Ammon's horn (tissue), 1 donor: ENCODE results near the gene EPGN.

ENCODE experiments used
- DNase-seq: peaks from one replicate; pipeline ENCODE4 v3.0.0-alpha.2; 2016; ENCODE audit warnings: low spot score

The EPGN gene, protein sequence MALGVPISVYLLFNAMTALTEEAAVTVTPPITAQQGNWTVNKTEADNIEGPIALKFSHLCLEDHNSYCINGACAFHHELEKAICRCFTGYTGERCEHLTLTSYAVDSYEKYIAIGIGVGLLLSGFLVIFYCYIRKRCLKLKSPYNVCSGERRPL

DNA sequence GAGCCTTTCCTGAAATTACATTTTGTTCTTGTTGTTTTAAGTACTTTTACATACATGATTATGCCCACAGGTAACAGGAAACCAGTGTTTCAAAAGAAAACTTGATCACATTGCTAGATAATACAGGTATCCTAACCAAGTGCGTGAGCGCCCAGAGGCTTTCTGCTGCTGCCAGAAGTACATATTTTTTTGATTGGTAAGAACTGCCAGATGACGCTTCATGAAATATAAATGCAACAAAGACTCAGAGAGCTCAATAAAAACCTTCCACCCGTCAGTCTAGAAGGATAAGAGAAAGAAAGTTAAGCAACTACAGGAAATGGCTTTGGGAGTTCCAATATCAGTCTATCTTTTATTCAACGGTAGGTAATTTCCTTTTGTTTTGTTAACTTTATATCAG, at the start of gene EPGN:
Gene EPGN (plus strand): TSS at position 256 of the 400 bp plus-strand sequence. CDS start 64 bp downstream, at position 320.
- no peak for DNase-seq

DNA sequence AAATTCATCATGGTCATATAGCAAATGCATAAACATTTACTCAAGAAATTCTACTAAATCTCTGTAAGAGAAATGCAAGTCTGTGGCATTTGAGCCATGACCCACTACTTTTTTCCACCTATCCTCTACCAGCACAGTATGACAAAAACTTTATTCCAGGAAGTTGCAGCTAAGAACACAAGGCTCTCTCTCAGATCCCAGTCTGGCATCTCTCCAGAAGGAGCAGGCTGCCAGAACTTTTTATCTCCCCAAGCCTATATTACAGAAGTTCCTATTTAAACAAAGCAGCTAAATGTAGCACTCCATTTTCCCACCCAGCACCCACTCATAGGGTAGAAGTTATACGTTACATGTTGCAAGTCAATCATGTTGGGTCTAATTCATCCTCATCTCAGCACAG, 49.3 kb upstream of the EPGN start:
- DNase-seq, result no peak

DNA sequence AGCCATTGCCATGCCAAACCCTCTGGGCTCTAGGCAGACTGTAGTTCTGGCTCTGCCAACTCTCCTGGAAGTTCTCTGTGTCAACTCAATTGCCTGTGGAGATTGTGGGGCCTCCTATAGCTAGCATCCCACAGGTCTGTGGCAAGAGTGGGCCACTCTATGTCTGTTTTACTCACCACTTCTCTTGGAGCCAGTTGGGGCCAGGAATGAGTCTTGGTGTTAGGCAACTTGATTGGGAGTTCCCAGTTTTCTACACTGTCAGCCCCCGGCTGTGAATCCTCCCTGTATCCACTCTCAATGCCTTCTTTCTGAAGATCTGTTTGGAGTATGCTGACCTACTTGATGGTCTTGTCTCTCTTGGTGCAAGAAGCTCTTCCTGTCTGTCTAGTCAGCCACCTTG, 48.2 kb upstream of the EPGN start:
- DNase-seq, result no peak

DNA sequence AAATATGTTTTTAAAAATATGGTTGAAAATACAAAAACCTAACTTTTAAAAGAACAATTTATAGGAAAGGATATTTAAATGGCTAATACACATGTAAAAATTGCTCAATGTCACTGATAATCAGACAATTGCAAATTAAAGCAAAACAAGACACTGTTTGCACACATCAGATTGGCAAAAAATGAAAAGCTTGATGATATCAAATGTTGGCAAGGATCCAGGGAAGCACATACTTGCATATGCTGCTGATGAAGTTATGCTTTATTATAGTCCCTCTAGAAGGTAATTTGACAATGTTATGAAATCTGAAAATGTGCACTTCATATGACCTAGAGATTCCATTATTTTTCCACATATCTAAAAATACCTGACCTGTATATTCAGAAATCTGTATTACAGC, 45.7 kb upstream of the EPGN start:
- DNase-seq, result no peak

DNA sequence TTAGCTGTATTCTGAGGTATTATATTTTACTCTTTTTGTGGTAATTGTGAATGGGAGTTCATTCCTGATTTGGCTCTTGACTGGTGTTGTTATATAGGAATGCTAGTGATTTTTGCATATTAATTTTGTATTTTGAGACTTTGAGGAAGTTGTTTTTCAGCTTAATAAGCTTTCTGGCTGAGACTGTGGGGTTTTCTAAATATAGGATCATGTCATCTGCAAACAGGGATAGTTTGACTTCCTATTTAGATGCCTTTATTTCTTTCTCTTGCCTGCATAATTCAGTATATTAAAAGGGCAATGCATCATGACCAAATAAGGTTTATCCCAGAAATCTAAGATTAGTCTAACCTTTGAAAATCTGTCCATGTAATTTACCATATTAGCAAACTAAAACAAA, 44.7 kb upstream of the EPGN start:
- DNase-seq, result no peak

DNA sequence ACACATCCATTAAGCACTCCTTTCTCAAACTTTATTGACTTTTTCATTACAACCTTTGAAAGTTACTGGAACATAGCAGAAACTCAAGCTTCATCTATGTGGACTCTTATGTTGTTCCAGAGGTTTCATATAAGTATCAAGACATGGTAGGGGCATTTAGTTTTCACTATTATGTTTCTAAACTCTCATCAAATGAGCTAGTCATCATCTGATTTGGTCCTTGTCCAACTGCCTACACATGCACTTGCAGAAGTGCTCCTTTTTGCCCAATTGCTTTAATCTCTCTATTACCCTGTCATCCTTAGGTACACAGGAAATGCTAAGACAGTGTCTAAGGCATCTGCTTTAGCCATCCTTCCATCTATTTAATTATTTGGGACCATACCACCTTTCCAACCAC, 42.2 kb upstream of the EPGN start:
- no peak for DNase-seq

DNA sequence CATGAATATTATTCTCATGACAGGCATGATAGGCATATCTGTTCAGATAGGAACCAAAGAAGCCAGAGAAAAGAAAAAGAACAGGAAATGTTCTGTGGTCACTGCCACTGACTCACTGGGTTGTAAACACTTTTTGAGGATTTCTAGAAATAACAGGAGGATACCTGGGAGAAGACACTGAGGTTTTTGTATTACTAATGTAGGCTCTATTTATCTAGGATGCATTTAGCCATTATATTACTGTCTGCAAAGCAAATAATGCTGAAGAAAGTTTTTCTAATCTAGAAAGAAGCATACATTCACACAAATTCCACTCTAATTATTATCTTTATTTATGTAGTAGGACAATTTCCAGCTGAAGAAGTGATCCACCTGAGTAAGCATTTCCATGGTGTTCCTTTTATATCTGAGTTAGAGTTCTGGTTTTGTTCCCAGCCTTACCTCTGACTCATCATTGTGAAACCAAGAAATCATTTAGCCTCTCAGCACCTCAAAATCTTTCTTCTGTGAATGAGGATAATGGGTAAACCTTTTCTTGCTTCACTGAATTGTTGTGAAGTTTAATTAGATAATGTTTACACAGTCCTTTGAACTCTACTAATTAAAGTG, 40.2 kb upstream of the EPGN start:
- DNase-seq, result no peak

DNA sequence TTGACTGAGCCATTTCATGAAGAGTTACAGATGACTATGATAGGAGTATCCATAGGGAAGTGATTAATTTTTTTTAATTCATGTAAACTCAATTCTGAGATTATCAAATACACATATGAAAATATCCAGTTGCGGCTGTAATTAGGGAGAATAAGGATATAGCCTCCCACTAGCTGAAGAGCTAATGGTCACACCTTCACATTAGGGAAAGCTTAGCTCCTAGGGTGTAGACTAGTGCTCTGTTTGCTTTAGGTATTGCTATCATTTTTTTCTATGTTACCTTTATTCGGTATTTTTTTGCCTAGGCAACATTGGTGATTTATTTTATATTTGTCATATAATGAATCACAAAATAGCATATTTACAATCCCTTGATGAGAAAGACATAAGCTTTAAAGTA, 39.6 kb upstream of the EPGN start:
- DNase-seq, result no peak

DNA sequence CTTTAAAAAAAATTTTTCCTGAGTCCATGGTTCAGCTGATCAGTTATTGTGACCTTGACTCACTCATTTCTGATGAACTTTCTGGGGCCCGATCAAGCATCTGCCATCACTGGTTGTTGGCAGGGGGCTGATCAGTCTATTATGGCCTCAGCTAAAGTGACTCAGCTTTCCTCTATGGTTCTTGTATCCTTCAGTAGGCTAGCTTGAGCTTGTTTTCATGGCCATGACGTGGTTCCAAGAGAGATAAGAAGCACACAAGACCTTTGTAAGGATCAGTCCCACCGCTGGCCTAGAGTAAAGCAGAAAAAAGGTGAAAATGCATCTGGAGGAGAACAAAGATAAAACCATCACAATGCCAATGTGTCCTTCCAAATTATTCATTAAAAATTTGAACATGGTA, 29.8 kb upstream of the EPGN start:
- DNase-seq, result no peak

DNA sequence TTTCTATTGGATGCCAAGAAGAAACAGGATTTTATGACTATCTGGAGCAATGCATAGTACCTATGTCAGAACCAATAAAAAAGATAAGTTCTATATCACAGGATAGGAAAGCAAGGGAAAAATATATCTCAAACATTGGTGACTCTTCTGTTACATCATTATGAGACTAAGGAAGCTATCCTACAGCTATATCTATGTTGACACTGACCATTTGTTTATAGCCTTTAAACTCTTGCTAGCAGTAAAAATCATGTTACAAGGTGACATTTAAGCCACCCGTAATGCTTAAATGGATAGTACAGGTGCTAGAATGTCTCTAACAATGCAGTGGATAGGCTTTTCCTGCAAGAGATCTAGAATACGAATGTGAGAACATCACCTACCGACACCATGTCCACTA, 28.6 kb upstream of the EPGN start:
- no peak for DNase-seq

DNA sequence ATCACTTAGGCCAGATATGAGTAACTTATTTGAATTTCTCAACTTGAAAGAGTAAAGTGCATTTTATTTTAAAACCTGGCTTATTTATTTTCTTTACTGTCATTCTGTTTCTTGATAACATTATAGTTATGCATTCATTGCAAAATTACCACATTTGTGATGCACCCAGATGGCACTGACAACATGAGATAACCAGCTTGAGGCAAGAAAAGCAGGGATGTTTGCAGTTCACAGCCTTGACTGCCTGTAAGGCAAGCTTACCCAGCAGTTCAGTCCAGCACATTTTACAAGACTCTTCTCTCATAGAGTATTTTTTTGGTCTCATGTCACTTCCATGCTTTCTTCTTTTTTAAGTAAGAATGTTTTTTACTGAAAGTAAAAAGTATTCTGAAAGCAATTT, 25.3 kb upstream of the EPGN start:
- no peak for DNase-seq

DNA sequence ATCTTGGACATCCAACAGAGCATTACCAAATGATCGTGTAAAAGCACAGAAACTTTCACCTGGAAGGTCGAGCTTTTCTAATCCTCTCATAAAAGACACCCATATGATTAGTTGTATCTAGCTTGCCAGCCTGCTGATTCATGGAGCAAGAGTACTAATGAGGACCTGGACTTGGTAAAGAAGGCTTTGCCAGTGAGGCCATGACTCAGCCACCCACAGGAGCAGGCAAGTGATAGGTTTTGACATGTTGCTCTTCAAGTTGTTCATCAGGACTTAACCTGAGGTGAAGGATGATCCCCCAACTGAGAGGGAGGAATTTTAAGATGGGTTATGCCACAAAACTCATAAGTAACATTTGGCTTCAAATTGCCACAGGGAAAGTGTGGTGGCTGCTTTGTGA, 24.7 kb upstream of the EPGN start:
- DNase-seq, result no peak

DNA sequence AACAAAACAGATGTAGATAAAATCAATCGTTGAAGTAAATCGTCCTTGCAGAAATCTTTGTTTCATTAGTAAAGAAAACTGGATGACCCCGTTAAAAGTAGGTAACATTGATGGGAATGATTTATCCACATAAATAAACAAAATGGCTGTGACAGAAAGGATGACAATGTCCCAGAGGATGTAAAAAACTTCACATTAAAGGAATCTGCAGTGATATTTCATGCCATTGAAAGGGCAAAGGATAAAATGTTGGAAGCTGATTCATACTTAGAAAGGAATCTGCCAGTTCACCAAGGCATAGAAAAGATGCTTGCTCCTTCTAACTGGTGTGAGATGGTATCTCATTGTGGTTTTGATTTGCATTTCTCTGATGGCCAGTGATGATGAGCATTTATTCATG, 24.2 kb upstream of the EPGN start:
- no peak for DNase-seq

DNA sequence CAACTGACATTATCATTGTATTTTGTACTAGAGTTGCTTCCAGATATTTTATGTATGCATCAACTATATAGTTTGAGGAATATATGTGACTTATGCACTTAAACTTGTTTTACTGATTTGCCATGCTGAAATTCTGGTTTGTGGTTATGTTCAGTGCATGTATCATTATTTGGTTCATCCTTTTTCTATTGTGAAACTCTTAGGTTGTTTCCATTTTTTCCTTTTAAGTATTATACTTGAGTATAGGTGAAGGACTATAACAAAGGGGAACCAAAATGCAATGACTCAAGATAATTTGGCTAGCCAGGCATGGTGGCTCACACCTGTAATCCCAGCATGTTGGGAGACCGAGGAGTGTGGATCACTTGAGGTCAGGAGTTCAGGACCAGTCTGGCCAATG, 21.1 kb upstream of the EPGN start:
- DNase-seq, result no peak

DNA sequence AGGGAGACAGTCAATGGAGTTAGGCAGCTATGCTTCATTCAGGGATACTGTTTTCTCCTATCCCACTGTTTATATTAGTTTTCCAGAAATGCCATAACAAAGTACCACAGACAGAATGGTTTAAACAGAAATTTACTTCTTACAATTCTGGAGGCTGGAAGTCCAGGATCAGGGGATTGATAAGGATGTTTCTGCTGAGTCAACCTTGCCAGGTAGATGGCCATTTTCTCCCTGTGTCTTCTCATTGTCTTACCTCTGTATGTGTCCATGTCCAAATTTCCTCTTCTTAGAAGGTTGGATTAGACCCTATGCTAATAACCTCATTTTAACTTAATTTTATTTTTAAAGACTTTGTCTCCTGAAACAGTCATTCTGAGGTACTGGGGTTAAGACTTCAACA, 20.5 kb upstream of the EPGN start:
- no peak for DNase-seq

DNA sequence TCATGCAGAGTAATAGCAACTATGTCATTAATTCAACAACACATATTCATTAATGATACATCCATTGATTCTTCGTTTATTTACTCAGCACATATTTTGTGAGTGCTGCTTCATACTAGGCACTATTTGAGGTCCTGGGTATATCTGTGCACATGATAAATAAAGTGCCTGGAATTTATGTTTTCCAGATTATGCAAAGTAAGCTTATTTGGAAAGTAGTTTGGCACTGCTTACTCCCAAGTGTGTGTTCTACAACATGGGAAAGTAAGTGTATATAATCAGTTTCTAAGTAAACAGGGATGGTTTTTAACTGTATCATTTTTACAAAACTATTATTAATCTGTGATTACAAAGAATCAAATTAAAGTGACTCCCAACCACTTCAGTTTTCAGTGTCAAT, 16.8 kb upstream of the EPGN start:
- DNase-seq, result no peak

DNA sequence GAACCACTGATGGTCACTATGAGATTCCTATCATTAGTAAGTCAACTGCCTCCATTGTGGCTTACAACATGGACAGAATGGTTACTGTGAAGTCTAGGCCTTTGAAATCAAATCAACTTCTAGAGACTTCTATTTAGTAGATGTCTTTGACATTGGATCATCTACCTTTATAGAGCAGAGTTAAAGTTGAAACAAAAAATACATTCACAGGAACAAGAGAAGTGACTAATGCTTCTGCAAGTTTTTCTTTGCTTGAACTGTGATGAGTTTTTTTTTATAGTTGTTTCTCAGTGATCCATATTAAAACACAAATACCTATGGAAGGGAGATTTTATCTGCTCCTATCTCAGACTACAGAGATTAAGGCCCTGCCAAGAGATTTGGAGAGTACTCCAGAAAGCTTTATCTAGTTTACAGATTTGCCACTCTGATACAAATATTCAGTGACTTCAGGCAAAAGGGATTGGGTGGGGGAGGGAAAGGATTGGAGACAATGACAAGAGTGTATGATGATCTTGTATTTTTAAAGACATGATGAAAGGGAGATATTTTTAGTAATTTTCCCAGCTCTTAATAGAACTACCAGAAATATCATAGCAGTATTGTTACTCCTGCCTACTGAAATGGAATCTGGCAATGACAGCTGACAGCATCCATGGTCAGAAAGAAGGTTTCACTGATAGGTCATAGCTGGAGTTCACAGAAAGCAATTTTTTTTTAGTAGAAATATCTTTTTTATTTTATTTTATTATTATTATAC, 16.0 kb upstream of the EPGN start:
- no peak for DNase-seq

DNA sequence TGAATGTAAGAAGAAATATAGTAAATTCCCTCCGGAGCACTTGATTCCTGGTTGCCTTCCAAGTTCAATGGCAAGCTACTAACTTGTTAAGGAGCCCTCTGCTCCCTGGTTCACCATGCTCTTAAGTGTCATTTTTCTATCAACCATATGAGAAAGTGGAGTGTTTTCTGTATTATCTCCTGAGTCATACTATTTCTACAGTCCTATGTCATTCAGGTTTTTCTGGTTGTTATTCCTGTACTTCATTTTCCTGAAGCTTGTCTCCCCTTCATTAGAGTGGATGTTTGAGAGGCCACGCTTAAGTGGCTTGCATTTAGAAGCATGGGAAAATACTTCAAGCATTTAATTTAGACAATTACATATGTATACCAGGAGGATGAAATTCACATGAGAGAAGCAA, 14.7 kb upstream of the EPGN start:
- no peak for DNase-seq

DNA sequence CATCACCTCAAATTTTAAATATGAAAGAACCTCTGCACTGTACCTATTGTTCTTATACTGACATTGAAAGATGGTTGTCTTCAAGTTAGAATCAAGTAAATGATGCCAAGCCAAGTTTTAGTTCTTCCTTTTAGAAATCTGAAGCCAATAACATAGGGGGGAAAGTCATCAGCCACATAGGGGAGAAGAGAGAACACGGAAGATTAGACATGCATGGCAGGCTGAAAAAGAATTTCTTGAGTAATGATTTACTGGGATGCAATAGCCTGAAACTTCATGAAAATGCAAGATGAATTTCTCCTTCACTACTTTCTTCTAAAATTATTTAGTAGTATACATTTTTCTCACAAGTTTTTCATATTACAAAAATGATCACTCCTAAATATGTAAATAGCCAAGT, 13.6 kb upstream of the EPGN start:
- no peak for DNase-seq

DNA sequence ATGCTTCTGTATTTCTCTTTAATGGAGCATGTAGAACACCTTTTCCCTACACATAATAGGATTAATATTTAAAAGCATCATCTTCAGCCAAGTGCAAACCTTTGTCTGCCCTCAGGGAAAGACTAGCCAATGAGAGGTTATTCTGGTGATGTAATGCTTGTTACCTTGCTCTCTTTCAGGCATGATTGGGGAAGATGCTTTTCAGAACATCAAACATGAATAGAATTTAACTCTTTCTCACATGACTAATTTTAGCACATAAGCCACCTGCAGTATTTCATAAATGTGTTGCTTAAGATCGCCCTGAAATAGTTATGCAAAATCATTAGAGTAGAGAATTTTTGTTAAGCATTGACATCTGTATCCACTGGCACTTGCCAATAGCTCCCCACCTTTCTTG, 10.7 kb upstream of the EPGN start:
- DNase-seq, result no peak

DNA sequence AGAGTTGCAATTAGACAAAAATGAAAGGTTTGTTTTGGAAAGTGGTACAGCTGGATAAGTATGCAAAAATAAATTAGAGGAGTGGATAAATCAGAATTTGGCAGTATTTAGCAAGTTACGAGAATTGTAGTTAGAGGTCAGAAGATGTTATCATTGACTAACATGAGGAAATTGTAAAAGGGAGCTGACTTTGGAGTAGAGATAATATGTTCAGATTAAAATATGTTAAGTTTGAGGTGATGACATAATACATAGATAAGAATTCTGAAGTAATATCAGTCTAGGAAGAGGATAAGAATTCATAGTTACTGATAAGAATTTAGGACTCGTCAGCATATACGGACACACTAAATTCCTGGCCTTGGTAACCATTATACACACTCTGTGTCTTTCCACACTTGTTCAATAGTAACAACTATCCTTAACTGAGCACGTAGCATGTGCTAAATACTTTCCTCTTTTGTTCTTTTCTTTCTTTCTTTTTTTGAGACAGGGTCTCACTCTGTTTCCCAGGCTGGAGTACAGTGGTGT, 4.1 kb upstream of the EPGN start:
- DNase-seq, result no peak

DNA sequence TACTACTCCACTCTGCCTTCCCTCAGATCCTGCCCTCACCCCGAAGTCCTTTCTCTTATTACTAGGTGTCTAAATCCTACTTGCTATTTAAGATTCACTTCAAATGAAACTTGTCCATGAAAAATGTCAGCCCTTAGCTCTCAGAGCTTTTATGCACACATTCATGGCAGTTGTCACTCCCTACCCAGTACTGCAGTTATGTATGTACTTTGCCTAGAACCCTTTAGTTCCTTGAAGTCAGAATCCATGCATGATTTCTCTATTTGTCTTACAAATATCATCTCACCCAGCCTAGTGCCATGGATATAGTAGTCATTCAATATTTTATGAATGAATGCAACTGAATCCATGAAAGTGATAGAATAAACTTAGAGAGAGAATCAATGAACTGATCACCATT, 3.3 kb upstream of the EPGN start:
- no peak for DNase-seq

DNA sequence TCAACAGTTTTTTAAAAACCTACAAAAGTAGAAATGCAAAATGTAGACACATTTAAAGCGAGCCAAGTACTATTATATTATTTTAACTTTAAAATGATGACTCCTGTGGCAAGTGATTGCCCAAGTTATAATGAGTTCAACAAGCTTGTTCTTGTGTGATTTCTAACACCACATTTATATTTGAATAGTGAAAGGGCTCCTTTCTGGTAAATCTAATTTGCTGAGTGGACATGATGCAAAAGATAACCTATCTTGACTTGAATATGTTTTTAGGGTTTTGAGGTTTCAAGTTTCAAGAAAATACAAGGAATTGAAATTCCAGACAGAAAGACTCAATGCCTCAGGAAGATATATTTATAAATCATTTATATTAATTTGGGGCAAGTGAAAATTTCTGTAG, 1.1 kb upstream of the EPGN start:
- DNase-seq, result no peak

DNA sequence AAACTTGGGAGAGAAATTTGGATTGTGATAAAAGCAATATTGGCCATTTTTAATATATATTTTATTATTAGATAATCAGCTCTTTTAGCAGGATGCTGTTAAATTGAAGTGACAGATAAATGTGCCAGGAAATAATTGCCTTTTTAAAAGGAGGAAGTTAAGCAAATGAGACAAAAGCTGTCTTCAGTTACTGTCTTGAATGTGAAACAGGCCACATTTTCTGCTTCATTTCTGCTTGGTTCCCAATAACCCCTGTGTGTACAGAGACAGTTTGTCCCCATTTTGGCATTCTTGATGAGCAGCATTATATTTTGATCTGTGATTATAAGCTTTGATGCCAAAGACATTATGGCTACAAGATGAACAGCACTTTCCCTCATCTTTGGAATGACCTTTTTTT, 953 bp downstream of the EPGN start:
- DNase-seq, result no peak
